ENCODE results near the gene CEP170.

DNA sequence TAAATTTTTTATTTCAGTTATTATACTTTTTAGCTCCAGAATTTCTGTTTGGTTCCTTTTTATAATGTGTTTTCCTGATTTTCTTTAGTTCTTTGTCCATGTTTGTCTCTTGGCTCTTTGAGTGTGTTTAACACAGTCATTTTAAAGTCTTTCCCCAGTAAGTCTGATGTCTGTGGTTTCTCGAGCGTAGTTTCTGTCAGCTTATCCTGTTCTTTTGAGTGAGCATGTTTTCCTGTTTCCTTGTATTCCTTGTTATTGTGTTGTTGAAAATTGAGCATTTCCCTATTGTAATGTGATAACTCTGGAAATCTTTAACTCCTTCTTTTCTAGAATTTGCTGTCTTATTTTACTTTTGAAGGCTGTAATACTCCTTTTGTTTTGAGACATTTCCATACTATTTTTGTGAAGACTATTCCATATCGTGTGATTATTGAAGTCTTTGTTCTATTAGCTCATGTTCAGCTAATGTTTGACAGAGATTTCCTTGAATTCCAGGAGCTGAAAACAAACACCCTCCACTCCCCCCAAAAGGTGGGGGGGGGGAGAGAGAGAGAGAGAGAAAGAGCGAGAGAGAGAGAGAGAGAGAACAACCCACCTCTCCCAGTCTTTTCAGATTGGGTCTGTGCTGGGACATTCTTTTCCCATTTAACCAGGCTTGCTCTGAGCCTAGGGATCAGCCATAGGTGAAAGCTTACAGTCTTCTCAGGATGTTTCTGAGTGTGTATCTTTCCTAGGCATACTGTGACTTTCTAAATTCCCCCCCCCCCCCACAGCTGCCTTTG is 39.1 kb upstream of the CEP170 start:
- no peak for TF ChIP-seq POLR2A (IDR thresholded peaks at IDR 0.05)
- TF ChIP-seq, protein P1, sequence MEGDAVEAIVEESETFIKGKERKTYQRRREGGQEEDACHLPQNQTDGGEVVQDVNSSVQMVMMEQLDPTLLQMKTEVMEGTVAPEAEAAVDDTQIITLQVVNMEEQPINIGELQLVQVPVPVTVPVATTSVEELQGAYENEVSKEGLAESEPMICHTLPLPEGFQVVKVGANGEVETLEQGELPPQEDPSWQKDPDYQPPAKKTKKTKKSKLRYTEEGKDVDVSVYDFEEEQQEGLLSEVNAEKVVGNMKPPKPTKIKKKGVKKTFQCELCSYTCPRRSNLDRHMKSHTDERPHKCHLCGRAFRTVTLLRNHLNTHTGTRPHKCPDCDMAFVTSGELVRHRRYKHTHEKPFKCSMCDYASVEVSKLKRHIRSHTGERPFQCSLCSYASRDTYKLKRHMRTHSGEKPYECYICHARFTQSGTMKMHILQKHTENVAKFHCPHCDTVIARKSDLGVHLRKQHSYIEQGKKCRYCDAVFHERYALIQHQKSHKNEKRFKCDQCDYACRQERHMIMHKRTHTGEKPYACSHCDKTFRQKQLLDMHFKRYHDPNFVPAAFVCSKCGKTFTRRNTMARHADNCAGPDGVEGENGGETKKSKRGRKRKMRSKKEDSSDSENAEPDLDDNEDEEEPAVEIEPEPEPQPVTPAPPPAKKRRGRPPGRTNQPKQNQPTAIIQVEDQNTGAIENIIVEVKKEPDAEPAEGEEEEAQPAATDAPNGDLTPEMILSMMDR (IDR thresholded peaks at IDR 0.05): no peak
